Measurements from ENCODE around the gene OR1L8.

GRCh38 chr9:122536134-122536533 lies 47.0 kb downstream of the OR1L8 start:
- TF ChIP-seq, protein P1, sequence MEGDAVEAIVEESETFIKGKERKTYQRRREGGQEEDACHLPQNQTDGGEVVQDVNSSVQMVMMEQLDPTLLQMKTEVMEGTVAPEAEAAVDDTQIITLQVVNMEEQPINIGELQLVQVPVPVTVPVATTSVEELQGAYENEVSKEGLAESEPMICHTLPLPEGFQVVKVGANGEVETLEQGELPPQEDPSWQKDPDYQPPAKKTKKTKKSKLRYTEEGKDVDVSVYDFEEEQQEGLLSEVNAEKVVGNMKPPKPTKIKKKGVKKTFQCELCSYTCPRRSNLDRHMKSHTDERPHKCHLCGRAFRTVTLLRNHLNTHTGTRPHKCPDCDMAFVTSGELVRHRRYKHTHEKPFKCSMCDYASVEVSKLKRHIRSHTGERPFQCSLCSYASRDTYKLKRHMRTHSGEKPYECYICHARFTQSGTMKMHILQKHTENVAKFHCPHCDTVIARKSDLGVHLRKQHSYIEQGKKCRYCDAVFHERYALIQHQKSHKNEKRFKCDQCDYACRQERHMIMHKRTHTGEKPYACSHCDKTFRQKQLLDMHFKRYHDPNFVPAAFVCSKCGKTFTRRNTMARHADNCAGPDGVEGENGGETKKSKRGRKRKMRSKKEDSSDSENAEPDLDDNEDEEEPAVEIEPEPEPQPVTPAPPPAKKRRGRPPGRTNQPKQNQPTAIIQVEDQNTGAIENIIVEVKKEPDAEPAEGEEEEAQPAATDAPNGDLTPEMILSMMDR (IDR thresholded peaks at IDR 0.05) = no peak
- TF ChIP-seq POLR2A (IDR thresholded peaks at IDR 0.05) = no peak
